Mesendoderm (in vitro differentiated cells): Measurements from ENCODE around the gene VAMP8. TPM values are rescaled to one million over a fixed set of nuclear protein-coding genes. Genes with fewer than 3 reads are reported as not detected.

Experiments
- DNase-seq: peaks from one replicate; pipeline ENCODE4 v3.0.0; 2013
- H2AK5ac ChIP-seq: 2 replicates; pipeline ENCODE4 v1.6.1; 2013; ENCODE audit warnings: low read length, inconsistent platforms
- H2BK120ac ChIP-seq: 2 replicates; pipeline ENCODE4 v1.6.1; 2013; ENCODE audit warnings: low read depth, mild to moderate bottlenecking, low read length, moderate library complexity, mixed read lengths
- H2BK15ac ChIP-seq: replicated peaks from 2 replicates; pipeline ENCODE4 v1.6.1; 2013; ENCODE audit warnings: low read depth, mild to moderate bottlenecking, moderate library complexity
- H2BK5ac ChIP-seq: 2 replicates; pipeline ENCODE4 v1.6.1; 2013; ENCODE audit warnings: low read length, inconsistent platforms
- H3K18ac ChIP-seq: 2 replicates; pipeline ENCODE4 v1.6.1; 2013; ENCODE audit warnings: mild to moderate bottlenecking, low read length, mixed read lengths
- H3K23ac ChIP-seq: one replicate; pipeline ENCODE4 v1.6.1; 2013; ENCODE audit warnings: low read length
- H3K27ac ChIP-seq: 2 replicates; pipeline ENCODE4 v1.5.1; 2013; ENCODE audit warnings: low read depth, mild to moderate bottlenecking, inconsistent platforms, low read length, moderate library complexity
- H3K27me3 ChIP-seq: 2 replicates; pipeline ENCODE4 v1.6.1; 2013; ENCODE audit warnings: low read length, control low read depth, mild to moderate bottlenecking, inconsistent platforms; ENCODE audit not compliant: insufficient read depth, poor library complexity
- H3K36me3 ChIP-seq: 2 replicates; pipeline ENCODE4 v1.6.1; 2013; ENCODE audit warnings: low read length, inconsistent platforms; ENCODE audit not compliant: control insufficient read depth, insufficient read depth
- H3K4ac ChIP-seq: one replicate; pipeline ENCODE4 v1.6.1; 2013; ENCODE audit warnings: low read depth, mild to moderate bottlenecking, low read length, moderate library complexity
- H3K4me1 ChIP-seq: 2 replicates; pipeline ENCODE4 v1.6.1; 2013; ENCODE audit warnings: low read depth, low read length, inconsistent platforms; ENCODE audit not compliant: control insufficient read depth
- H3K4me2 ChIP-seq: 2 replicates; pipeline ENCODE4 v1.6.1; 2013; ENCODE audit warnings: low read length
- H3K4me3 ChIP-seq: 2 replicates; pipeline ENCODE4 v1.5.1; 2013; ENCODE audit warnings: mild to moderate bottlenecking, low read length
- H3K56ac ChIP-seq: one replicate; pipeline ENCODE4 v1.6.1; 2013; ENCODE audit warnings: low read length
- H3K79me1 ChIP-seq: 2 replicates; pipeline ENCODE4 v1.6.1; 2013; ENCODE audit warnings: low read length, inconsistent platforms
- H3K79me2 ChIP-seq: 2 replicates; pipeline ENCODE4 v1.6.1; 2013; ENCODE audit warnings: mild to moderate bottlenecking, low read length; ENCODE audit not compliant: control insufficient read depth, insufficient read depth
- H3K9ac ChIP-seq: 2 replicates; pipeline ENCODE4 v1.6.1; 2013; ENCODE audit warnings: low read length, inconsistent platforms
- H4K5ac ChIP-seq: one replicate; pipeline ENCODE4 v1.6.1; 2013; ENCODE audit warnings: low read length
- H4K8ac ChIP-seq: one replicate; pipeline ENCODE4 v1.6.1; 2013; ENCODE audit warnings: low read depth, mild to moderate bottlenecking, control low read depth, low read length, moderate library complexity
- WGBS: extraction: QIAGEN DNeasy Blood & Tissue Kit; methylation state at CpG from one replicate; pipeline ENCODE4 v1.1.7; 2013; ENCODE audit warnings: low lambda C conversion rate, missing lambda C conversion rate; ENCODE audit not compliant: insufficient coverage; ENCODE audit errors: extremely low coverage; 5-methylcytosine and 5-hydroxymethylcytosine counted together
- small RNA-seq: library from polyadenylated mRNA; stranded (forward); fragments of <200 nt; extraction: miRNeasy Mini kit (QIAGEN cat#:217004); gene quantifications from one replicate; pipeline ENCODE3, GENCODE V24; 2013; ENCODE audit not compliant: insufficient read depth

VAMP8 gene

GRCh38 chr2:85631316-85631715 lies 53.9 kb downstream of the VAMP8 start:
- Histone ChIP-seq H3K23ac (no peak overlapping the region), H3K18ac (no peak overlapping the region), H3K4me3 (no peak overlapping the region), H3K79me2 (no peaks in the 10 kb centered on the region), H2BK5ac (no peak overlapping the region), H3K27me3 (no peaks in the 10 kb centered on the region), H2BK15ac (no peak overlapping the region), H3K79me1 (no peaks in the 10 kb centered on the region), H4K8ac (no peak overlapping the region), H3K4ac (no peak overlapping the region), H3K27ac (no peak overlapping the region), H2BK120ac (no peak overlapping the region), H3K56ac (no peak overlapping the region), H4K5ac (no peak overlapping the region), H3K36me3 (peaks cover 18% of the 10 kb centered on the region), H3K4me1 (no peaks in the 10 kb centered on the region), H3K4me2 (no peak overlapping the region), H2AK5ac (no peak overlapping the region), H3K9ac (no peak overlapping the region)
- no CpG with 5 or more reads among the region's 3 CpGs for WGBS
- DNase-seq: no peak

Small RNAs within 50 kb of the gene (small RNA-seq; reads per million reads assigned to genes)
- gene RN7SL126P: not detected
